Subcutaneous adipose tissue (tissue), 4 donors: ENCODE measurements around the gene PHF12. TPM values are rescaled to one million over a fixed set of nuclear protein-coding genes. Genes with fewer than 3 reads are reported as not detected.

Experiments used
- CTCF ChIP-seq: fragments of 450-650 bp; IDR thresholded peaks from one replicate; pipeline ENCODE4 v1.5.1; 2016; ENCODE audit warnings: low read depth, mild to moderate bottlenecking, control low read depth, antibody characterized with exemption, moderate library complexity
- total RNA-seq, 4 donors: library from RNA; depleted of rRNA; stranded (reverse); fragments of >200 nt; gene quantifications; one replicate each; pipeline ENCODE4 v1.1.0, GENCODE V29; 2016

PHF12 gene
- total RNA-seq, 4 donors from 2014 or later, result 22.0 to 38.1 (median 25.2) TPM

GRCh38 chr17:28917029-28917428 is 34.3 kb downstream of the PHF12 start:
- no peak for TF ChIP-seq CTCF

- TF ChIP-seq CTCF, result no peak
Measured at GRCh38 chr17:28916302-28916934, 34.9 kb downstream of the PHF12 start.

DNA sequence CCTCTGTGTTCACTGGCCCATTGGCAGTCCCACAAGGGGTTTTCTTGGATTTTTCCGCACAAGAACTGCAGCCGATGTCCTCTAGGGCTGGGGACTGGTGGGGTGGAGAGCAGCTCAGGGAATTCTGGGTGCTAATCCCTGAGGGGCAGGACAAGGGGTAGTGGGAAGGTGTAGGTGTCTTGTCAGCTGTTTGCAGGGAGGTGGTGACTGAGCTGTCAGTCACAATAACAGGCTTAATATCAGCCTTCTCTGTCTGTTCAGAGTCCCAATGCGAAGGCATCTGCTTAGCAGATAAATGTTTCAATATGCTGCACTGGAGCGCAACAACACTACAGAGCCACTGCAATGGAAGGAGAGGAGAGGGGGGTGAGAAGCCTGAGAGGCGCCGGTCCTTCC is 38.4 kb downstream of the PHF12 start:
- TF ChIP-seq CTCF, result no peak

GRCh38 chr17:28912281-28912937 is 38.9 kb downstream of the PHF12 start:
- TF ChIP-seq CTCF, result no peak

DNA sequence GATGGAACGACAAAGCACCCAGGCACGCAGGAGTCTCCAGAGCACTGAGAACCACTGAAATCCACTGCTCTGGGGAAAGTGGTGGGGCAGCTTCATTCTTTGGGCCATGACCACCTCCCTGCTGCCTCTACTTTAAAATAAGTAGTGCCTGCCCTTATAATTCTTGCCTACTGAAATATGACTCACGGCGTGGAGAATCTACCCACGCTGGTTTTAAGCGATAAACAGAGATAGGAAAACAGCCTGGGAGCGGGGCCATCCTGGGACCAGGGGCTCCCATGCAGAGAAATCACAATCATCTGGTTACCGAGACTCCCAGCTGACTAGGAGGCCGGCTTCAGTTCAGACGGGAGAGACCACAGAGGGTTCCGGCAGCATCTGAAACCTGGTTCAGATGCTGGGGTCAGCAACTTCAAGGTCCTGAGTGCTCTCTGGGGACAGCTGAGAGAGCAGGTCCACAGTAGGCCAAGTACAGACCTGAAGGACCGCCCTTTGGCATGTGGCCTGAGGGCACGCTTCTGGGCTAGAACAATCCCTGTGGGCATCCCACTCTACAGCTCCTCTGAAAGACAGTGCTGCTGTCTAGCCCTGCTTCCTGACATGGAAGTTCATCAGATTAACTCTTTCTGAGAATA is 39.8 kb downstream of the PHF12 start:
- TF ChIP-seq CTCF, result no peak

- TF ChIP-seq CTCF, result no peak
Measured at GRCh38 chr17:28910534-28910933, 40.8 kb downstream of the PHF12 start.

GRCh38 chr17:28908640-28909167 is 42.6 kb downstream of the PHF12 start:
- no peak for TF ChIP-seq CTCF
